ENCODE results near the gene MMP27.
"Not testable (repeated sequence)": the region's sequence is repeated elsewhere in the genome, so short reads cannot be mapped to it uniquely, and the experiment has no call there.

The MMP27 gene, protein sequence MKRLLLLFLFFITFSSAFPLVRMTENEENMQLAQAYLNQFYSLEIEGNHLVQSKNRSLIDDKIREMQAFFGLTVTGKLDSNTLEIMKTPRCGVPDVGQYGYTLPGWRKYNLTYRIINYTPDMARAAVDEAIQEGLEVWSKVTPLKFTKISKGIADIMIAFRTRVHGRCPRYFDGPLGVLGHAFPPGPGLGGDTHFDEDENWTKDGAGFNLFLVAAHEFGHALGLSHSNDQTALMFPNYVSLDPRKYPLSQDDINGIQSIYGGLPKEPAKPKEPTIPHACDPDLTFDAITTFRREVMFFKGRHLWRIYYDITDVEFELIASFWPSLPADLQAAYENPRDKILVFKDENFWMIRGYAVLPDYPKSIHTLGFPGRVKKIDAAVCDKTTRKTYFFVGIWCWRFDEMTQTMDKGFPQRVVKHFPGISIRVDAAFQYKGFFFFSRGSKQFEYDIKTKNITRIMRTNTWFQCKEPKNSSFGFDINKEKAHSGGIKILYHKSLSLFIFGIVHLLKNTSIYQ

DNA sequence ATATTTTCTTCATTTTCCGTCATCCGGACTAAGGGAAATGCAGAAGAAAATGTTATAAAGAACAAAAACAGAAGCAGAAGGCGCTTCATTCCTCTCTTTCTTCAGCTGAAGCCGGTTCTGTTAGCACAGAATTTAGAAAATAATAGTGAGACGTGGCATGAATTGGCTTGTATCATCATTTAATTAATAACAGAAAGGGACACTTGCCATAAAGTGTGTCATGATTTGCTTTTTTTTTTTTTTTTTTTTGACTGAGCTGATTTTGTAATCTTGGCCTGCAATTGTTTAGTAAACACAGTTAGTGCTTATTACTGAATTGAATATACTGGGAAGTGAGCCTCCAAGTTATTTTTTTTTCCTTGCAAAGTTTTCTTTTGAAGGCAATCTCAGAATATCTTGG lies at the start of gene MMP27:
Gene MMP27 (minus strand): TSS at position 144 of the 400 bp plus-strand sequence. CDS start 55 bp downstream, at position 89.
- H3K4me1 Mint-ChIP-seq (ENCODE audit: low read depth) = no peaks in the 10 kb centered on the region
- H3K4me3 Mint-ChIP-seq = no peak within 1 kb of the TSS
- H3K27me3 Mint-ChIP-seq = peaks cover 4% of the 10 kb centered on the region
- H3K27ac Mint-ChIP-seq = no peak within 1 kb of the TSS
- H3K9me3 Mint-ChIP-seq (ENCODE audit: low read depth) = no peaks in the 10 kb centered on the region
- H3K36me3 Mint-ChIP-seq = no peaks in the 10 kb centered on the region

DNA sequence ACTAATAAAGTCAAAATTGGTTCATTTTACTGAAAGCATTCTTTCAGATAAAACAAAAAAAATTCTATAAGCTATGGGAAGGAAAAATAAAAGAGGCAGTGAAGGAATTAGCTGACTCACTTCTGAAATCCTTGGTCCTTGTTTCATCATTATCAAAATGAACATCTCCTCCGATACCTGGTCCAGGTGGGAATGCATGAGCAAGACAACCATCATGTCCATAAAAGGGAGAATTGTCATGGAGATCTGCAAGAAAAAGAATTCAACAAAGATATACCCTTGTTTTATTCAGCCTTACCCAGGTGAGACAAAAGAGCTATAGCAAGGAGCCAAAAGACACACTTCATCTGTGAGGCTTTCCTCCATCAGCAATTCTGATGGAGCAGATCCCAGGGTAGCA lies 47.7 kb upstream of the MMP27 start:
- peaks cover 7% of the 10 kb centered on the region for H3K9me3 Mint-ChIP-seq (ENCODE audit: low read depth)
- H3K36me3 Mint-ChIP-seq = no peaks in the 10 kb centered on the region
- H3K4me1 Mint-ChIP-seq (ENCODE audit: low read depth) = no peaks in the 10 kb centered on the region
- H3K27me3 Mint-ChIP-seq = peaks cover 22% of the 10 kb centered on the region
- no peak overlapping the region for H3K27ac Mint-ChIP-seq
- H3K4me3 Mint-ChIP-seq = no peak overlapping the region

DNA sequence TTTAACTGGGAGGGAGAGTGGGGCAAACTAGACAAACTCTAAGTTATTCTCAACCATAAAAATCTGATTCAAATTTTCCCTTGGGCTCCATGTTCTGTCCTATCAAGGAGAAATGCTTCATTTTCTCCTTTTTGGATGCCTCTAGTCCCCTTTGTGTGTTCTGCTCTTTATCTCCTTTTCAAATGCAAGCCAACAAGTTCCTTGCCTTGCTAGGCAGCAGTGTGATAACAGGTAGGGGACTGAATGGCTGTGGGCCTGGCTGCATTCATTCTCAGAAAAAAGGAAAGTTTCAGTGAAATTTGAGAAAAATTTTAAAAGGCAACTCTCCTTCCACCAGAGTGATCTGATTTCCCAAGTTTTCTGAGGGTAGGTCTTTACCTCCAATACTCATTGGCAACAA lies 46.1 kb upstream of the MMP27 start:
- H3K27me3 Mint-ChIP-seq = peaks cover 18% of the 10 kb centered on the region
- no peaks in the 10 kb centered on the region for H3K36me3 Mint-ChIP-seq
- no peaks in the 10 kb centered on the region for H3K4me1 Mint-ChIP-seq (ENCODE audit: low read depth)
- H3K4me3 Mint-ChIP-seq = no peak overlapping the region
- no peak overlapping the region for H3K27ac Mint-ChIP-seq
- H3K9me3 Mint-ChIP-seq (ENCODE audit: low read depth) = peaks cover 12% of the 10 kb centered on the region

DNA sequence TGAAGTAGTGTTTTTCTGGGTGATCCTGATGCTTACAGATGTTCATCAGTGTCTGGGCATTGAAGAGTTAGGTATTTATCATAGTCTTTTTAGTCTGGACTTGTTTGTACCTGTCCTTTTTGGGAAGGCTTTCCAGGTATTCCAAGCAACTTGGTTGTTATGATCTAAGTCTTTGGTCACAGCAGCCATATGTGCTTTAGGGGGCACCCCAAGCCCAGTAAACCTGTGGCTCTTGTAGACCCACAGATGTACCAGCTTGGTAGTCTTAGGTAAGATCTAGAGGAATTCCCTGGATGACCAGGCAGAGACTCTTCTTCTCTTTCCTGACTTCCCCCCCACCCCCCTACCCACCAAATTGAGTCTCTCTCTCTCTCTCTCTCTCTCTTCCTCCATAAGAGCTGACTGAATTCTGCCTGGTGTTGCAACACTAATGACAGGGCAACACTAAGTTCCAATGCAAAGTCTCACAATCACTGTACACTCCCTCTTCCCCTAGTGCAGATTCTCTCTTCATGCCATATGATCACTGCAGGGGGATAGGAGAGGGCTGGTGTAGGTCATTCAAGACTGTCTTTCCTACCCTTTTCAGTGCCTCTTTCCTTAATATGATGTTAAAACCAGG lies 43.6 kb upstream of the MMP27 start:
- Mint-ChIP-seq H3K36me3 (no peaks in the 10 kb centered on the region), H3K4me1 (ENCODE audit: low read depth) (no peaks in the 10 kb centered on the region), H3K27me3 (peaks cover 10% of the 10 kb centered on the region), H3K4me3 (no peak overlapping the region), H3K27ac (no peak overlapping the region), H3K9me3 (ENCODE audit: low read depth) (peaks cover 12% of the 10 kb centered on the region)

DNA sequence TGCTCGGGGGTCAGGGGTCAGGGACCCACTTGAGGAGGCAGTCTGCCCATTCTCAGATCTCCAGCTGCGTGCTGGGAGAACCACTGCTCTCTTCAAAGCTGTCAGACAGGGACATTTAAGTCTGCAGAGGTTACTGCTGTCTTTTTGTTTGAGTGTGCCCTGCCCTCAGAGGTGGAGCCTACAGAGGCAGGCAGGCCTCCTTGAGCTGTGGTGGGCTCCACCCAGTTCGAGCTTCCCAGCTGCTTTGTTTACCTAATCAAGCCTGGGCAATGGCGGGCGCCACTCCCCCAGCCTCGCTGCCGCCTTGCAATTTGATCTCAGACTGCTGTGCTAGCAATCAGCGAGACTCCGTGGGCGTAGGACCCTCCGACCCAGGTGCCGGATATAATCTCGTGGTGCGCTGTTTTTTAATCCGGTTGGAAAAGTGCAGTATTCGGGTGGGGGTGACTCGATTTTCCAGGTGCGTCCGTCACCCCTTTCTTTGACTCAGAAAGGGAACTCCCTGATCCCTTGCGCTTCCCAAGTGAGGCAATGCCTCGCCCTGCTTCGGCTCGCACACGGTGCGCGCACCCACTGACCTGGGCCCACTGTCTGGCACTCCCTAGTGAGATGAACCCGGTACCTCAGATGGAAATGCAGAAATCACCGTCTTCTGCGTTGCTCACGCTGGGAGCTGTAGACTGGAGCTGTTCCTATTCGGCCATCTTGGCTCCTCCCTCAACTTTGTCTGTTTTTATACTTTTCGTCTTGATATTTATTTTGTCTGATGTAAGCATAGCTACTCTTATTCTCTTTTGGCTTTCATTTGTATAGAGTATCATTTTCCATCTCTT lies 41.4 kb upstream of the MMP27 start:
- H3K4me3 Mint-ChIP-seq; H3K4me1 Mint-ChIP-seq (ENCODE audit: low read depth); H3K27me3 Mint-ChIP-seq; H3K27ac Mint-ChIP-seq; H3K36me3 Mint-ChIP-seq: not testable (repeated sequence)
- H3K9me3 Mint-ChIP-seq (ENCODE audit: low read depth) = peaks cover 12% of the 10 kb centered on the region

DNA sequence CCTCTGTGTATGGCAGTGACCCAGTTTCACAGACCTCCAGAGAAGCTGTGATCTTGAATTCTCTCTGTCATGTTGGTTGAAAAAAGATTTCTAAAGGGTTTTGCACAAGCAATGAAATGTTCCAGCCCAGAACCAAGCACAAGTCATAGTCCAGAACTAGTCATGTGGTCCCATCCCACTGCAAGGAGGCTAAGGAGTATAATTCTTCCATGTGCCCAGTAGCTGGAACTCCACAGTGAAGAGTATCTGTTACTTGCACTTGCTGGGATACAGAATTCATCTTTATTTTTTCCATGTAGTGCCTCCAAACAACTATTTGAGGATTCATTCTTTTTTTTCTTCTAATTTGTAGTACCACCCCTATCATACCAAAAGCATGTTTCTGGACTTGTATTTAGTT lies 29.1 kb upstream of the MMP27 start:
- H3K36me3 Mint-ChIP-seq = no peaks in the 10 kb centered on the region
- no peaks in the 10 kb centered on the region for H3K4me1 Mint-ChIP-seq (ENCODE audit: low read depth)
- H3K9me3 Mint-ChIP-seq (ENCODE audit: low read depth) = peaks cover 6% of the 10 kb centered on the region
- H3K4me3 Mint-ChIP-seq = no peak overlapping the region
- peaks cover 10% of the 10 kb centered on the region for H3K27me3 Mint-ChIP-seq
- H3K27ac Mint-ChIP-seq = no peak overlapping the region

DNA sequence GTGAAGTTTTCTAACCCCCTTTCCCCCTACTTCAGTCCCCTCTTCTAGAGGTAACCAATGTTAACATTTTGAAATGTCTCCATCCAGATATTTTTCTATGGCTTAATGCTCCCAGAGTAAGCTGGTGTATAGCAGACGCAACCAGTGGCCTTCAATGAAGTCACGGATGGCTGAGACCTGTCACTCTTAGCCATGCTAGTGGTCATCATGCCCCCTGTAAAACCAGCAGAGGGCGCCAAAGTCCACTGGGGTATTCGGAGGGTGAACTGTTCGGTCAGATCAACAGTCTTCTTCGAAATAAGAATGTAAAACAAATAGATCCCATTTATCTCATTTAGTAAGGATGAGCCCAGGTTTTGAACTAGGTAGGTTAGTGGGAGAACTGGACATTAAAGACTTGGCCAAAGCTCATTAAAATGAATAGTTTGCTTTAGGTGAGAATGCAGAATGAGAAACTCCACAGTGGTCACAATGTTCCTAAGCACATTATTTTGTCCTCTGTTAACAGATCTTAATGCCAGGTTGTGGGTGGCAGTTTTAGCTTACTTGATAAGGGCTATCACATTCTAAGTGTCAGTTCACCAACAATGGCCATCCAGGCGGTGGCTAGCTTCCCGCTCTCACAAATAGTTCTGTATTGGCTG lies 27.8 kb upstream of the MMP27 start:
- H3K27ac Mint-ChIP-seq = no peak overlapping the region
- H3K27me3 Mint-ChIP-seq = peaks cover 9% of the 10 kb centered on the region
- no peak overlapping the region for H3K4me3 Mint-ChIP-seq
- H3K4me1 Mint-ChIP-seq (ENCODE audit: low read depth) = no peaks in the 10 kb centered on the region
- H3K9me3 Mint-ChIP-seq (ENCODE audit: low read depth) = peaks cover 4% of the 10 kb centered on the region
- H3K36me3 Mint-ChIP-seq = no peaks in the 10 kb centered on the region

DNA sequence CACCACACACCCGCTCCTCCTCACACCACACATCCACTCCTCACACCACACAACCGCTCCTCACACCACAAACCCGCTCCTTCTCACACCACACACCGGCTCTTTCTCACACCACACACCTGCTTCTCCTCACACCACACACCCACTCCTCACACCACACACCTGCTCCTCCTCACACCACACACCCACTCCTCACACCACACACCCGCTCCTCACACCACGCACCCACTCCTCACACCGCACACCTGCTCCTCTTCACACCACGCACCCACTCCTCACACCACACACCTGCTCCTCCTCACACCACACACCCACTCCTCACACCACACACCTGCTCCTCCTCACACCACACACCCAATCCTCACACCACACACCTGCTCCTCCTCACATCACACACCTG lies 25.4 kb upstream of the MMP27 start:
- not testable (repeated sequence) for H3K4me3 Mint-ChIP-seq; H3K4me1 Mint-ChIP-seq (ENCODE audit: low read depth); H3K27ac Mint-ChIP-seq; H3K9me3 Mint-ChIP-seq (ENCODE audit: low read depth); H3K27me3 Mint-ChIP-seq; H3K36me3 Mint-ChIP-seq

DNA sequence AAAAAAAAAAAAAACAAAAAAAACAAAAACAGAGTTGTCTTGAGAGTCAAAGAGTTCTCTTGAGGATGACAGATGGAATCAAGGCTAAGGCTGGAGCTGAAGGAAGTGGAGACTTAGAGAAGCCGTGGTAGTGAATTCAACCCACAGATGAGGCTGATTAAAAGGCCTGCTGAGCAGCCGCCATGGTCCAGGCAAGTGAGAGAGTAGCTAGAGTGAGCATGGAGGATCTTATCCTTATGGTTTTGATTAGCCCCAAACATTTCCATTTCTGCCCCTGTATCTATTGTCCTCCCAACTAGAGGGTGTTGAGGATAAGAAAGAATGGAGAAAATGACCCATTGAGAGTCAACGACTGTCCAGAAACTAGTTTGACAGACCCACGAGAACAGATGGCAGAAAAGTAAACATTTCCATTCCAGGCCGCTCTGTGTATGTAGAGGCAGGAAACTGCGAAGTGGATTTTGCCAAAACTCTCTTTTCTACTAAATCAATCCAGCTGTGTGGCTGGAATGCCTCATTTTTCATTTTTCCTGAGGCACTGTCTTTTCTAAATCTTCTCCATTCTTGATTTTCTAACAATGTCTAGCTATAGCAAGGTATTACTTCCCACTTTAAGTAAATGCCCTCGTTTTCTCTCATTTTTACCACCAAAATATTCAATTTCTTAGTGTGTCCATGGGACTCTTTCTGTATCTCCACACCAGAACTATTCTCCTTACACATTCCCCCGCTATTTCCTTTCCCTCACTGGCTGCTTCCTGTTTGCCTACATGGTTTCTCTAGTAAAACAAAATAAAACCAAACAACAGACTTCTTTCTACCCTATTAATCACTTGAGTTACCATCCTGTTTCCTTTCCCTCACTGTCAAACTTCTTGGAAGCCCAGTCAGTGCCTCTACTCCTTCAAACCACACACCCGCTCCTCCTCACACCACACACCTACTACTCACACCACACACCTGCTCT lies 24.6 kb upstream of the MMP27 start:
- Mint-ChIP-seq H3K4me3 (no peak overlapping the region), H3K27ac (no peak overlapping the region), H3K4me1 (ENCODE audit: low read depth) (no peaks in the 10 kb centered on the region), H3K36me3 (no peaks in the 10 kb centered on the region), H3K27me3 (peaks cover 5% of the 10 kb centered on the region), H3K9me3 (ENCODE audit: low read depth) (no peaks in the 10 kb centered on the region)

DNA sequence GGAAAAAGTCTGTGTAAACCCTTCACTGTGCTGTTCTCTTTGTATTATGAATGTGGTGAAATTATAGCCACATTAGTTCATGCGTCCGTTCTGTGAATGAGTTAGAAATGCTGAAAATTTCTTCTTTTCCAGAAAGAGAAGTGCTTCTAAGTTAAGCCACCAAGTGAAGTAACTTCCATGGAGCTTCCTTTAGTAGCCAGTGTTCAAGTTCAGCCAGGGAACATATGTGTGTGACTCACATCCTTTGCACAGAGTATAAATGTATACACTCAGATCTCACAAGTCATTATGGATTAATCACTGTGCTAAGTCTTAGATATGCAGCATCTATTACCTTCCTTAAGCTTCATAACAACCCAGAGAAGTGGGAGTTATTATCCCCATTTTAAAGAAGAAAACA lies 22.3 kb upstream of the MMP27 start:
- Mint-ChIP-seq H3K4me3 (no peak overlapping the region), H3K27ac (no peak overlapping the region), H3K4me1 (ENCODE audit: low read depth) (no peaks in the 10 kb centered on the region)

DNA sequence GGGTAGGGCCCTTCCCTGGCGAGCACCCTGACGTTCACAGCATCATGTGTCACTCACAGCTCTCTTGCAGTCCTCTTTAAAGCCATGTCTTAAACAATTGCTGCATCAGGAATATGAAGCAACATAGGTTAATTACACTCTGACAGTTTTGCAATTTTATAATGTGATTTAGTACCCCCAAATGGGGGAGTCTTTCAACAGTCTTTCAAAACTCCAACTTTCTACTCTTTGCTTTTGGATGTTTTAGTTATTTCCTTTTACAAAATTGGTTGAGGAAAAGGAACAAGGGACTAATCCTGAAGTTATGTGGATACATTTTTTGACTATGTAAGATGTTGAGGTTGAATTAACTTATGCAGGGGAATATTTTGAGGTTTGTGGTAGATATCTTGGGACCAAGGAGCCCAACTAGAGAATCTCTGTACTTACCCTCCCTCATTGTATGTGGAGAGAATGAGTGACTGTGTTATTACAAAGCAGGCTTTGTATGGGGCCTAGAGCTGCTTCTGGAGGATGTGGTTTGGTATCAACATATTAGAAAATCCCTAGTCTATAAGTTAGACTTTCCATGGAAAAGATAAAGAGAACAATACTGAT lies 19.4 kb upstream of the MMP27 start, which contains the start of gene MMP8:
Gene MMP8 (minus strand): TSS at position 51 of the 597 bp plus-strand sequence. CDS start 99 bp downstream, outside the sequence.
- no peak within 1 kb of the TSS for H3K27ac Mint-ChIP-seq
- no peak within 1 kb of the TSS for H3K4me3 Mint-ChIP-seq
- H3K9me3 Mint-ChIP-seq (ENCODE audit: low read depth) = no peaks in the 10 kb centered on the region
- no peaks in the 10 kb centered on the region for H3K36me3 Mint-ChIP-seq
- no peaks in the 10 kb centered on the region for H3K27me3 Mint-ChIP-seq
- no peaks in the 10 kb centered on the region for H3K4me1 Mint-ChIP-seq (ENCODE audit: low read depth)

More for the DNA sequence above, 22.3 kb upstream of the MMP27 start:
- no peaks in the 10 kb centered on the region for H3K36me3 Mint-ChIP-seq
- H3K27me3 Mint-ChIP-seq = peaks cover 5% of the 10 kb centered on the region
- no peaks in the 10 kb centered on the region for H3K9me3 Mint-ChIP-seq (ENCODE audit: low read depth)

DNA sequence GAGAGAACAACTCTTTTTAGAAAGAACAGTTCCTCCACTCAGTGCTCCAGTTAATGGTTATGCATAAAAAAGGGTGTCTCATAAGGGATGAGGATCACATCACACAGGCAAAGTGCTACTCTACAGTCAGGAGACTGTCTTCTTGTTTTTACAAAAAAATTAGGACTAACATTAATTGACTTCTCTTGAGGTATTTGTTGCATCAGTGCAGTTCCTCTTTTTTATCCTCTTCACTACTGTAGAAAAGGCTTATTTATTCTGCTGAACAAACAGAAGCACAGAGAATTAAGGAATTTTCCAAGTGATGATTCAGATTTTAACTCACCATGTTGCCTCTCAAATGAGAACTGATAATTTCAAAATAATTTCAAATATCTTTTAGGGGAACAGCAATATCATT lies 17.3 kb upstream of the MMP27 start:
- Mint-ChIP-seq H3K4me3 (no peak overlapping the region), H3K27ac (no peak overlapping the region), H3K4me1 (ENCODE audit: low read depth) (no peaks in the 10 kb centered on the region), H3K27me3 (peaks cover 2% of the 10 kb centered on the region), H3K36me3 (no peaks in the 10 kb centered on the region), H3K9me3 (ENCODE audit: low read depth) (no peaks in the 10 kb centered on the region)

DNA sequence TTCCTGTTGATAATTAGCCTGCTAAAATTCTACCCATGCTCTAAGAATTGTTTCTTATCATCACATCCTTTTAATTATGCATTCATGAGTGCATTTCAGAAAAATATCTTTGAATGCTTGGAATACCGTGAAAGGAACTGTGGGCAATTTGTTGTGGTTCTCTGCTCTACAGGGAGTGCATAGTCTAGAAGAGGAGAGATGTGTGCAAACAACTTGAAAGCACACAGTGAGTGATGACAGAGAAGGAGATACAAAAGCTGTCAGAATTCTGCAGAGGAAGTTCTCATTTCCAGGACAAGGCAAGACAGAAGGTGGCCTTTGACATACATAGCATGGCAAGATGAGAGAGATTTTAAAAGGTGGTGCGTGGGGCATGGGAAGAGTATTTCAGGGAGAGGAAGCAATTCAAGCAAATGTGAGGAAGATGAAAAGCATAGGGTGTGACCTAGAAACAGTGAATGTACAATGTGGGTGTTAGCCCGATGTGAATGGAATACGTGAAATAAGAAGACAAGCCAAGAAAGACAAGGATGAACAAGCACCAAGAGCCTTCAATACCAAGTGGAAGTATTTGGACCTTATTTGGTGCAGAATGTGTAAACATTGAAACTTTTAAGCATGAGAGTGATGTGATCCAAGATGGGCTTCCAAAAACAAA lies 14.2 kb upstream of the MMP27 start:
- no peaks in the 10 kb centered on the region for H3K9me3 Mint-ChIP-seq (ENCODE audit: low read depth)
- H3K36me3 Mint-ChIP-seq = no peaks in the 10 kb centered on the region
- no peak overlapping the region for H3K4me3 Mint-ChIP-seq
- H3K27me3 Mint-ChIP-seq = peaks cover 2% of the 10 kb centered on the region
- H3K4me1 Mint-ChIP-seq (ENCODE audit: low read depth) = no peaks in the 10 kb centered on the region
- H3K27ac Mint-ChIP-seq = no peak overlapping the region
